ENCODE data around the gene KLF2.

GRCh38 chr19:16367261-16367683 lies 42.6 kb downstream of the KLF2 start:
- TF ChIP-seq POLR2A (IDR thresholded peaks at IDR 0.05) (no peak), CTCF (IDR thresholded peaks at IDR 0.05) (no peak)
